PC-9 (cell line): ENCODE measurements around the gene CCDC12. TPM values are rescaled to one million over a fixed set of nuclear protein-coding genes. Genes with fewer than 3 reads are reported as not detected.

Experiments
- BruUV-seq: library from RNA; stranded (reverse); fragments of 400-500 nt; replicated peaks from 2 replicates; lab custom pipeline; 2021; lab: Mats Ljungman, UMichigan
- CTCF ChIA-PET: fragments of 300-600 bp; sonication (Branson Sonifier 250); formaldehyde crosslinking; loops from one replicate; lab custom pipeline; 2022; ENCODE audit warnings: antibody characterized with exemption; lab: Charles Lee
- POLR2A ChIA-PET: fragments of 300-600 bp; sonication (Branson Sonifier 250); formaldehyde crosslinking; loops from one replicate; lab custom pipeline; 2022; ENCODE audit warnings: antibody characterized with exemption; ENCODE audit not compliant: unreplicated experiment; lab: Charles Lee
- DNase-seq, 2 experiments: peaks; one replicate each; pipeline versions ENCODE4 v3.0.0 to v3.0.0-alpha.2; 2015 to 2022; ENCODE audit warnings: mixed read lengths in 1 of 2
- H2AFZ ChIP-seq: fragments of 200-600 bp; sonication (generic); 2 replicates; pipeline ENCODE4 v1.8.1; 2017; ENCODE audit warnings: antibody characterized with exemption
- H3F3A ChIP-seq: fragments of 200-600 bp; sonication (generic); 2 replicates; pipeline ENCODE4 v1.8.1; 2017; ENCODE audit warnings: antibody characterized with exemption, mild to moderate bottlenecking, low read depth; ENCODE audit not compliant: insufficient read depth
- H3K27ac ChIP-seq: fragments of 200-600 bp; sonication (generic); 2 replicates; pipeline ENCODE4 v1.6.1; 2016; ENCODE audit warnings: mixed run types
- H3K27me3 ChIP-seq: fragments of 200-600 bp; sonication (generic); 2 replicates; pipeline ENCODE4 v1.6.1; 2016; ENCODE audit warnings: low read depth, mixed run types; ENCODE audit not compliant: insufficient read depth
- H3K36me3 ChIP-seq: fragments of 200-600 bp; sonication (generic); 2 replicates; pipeline ENCODE4 v1.6.1; 2016; ENCODE audit warnings: low read depth, mixed run types
- H3K4me1 ChIP-seq: fragments of 200-600 bp; sonication (generic); replicated peaks from 2 replicates; pipeline ENCODE4 v1.6.1; 2016; ENCODE audit warnings: mixed run types; ENCODE audit not compliant: insufficient read depth
- H3K4me2 ChIP-seq: fragments of 200-600 bp; sonication (generic); 2 replicates; pipeline ENCODE4 v1.6.1; 2017; ENCODE audit warnings: mixed run types
- H3K4me3 ChIP-seq: fragments of 200-600 bp; sonication (generic); 2 replicates; pipeline ENCODE4 v1.6.1; 2016; ENCODE audit warnings: mixed run types
- H3K79me2 ChIP-seq: fragments of 200-600 bp; sonication (generic); 2 replicates; pipeline ENCODE4 v1.6.1; 2017; ENCODE audit warnings: low read depth, mixed run types
- H3K9me2 ChIP-seq: fragments of 200-600 bp; sonication (generic); 2 replicates; pipeline ENCODE4 v1.8.1; 2017; ENCODE audit warnings: mild to moderate bottlenecking; ENCODE audit not compliant: insufficient read depth
- H3K9me3 ChIP-seq: fragments of 200-600 bp; sonication (generic); 2 replicates; pipeline ENCODE4 v1.8.1; 2016; ENCODE audit warnings: low read depth; ENCODE audit not compliant: insufficient read depth
- H4K20me1 ChIP-seq: fragments of 200-600 bp; sonication (generic); 2 replicates; pipeline ENCODE4 v1.8.1; 2017; ENCODE audit not compliant: insufficient read depth
- EZH2 ChIP-seq: fragments of 200-600 bp; sonication (generic); IDR thresholded peaks from 2 replicates; pipeline ENCODE4 v1.8.0; 2017; ENCODE audit warnings: antibody characterized with exemption, low read depth
- intact Hi-C: fragments of 100-400 bp; cut with micrococcal nuclease; formaldehyde crosslinking; loops from one replicate; pipeline ENCODE4 v1.10.0; 2022; ENCODE audit not compliant: unreplicated experiment
- total RNA-seq: library from RNA; stranded (reverse); gene quantifications from 2 replicates; pipeline ENCODE4 v1.2.3, GENCODE V29; 2021
- TF ChIP-seq, protein P1 (sequence below): fragments of 200-600 bp; sonication (generic); conservative IDR thresholded peaks from 2 replicates; pipeline ENCODE4 v1.6.1; 2017; ENCODE audit warnings: mixed run types, antibody characterized with exemption, mild to moderate bottlenecking, moderate library complexity

Gene CCDC12
- total RNA-seq, 1 experiment from 2014 or later: 39.3 TPM

DNA sequence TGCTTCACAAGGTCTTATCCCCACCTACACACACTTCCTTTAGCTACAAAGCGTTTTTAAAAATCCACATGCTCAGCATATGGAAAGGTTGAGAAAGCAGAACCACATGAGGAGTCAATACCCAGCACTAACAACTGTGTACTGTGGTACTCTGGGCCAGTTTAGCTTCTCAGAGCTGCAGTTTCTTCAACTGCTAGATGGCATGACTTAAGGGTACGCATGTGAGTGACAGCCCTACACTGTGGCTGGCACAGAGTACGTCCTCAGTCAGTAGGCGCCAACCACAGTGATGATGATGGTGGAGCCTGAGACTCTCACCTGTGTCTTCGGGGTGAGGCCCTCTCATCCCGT lies 17.4 kb downstream of the CCDC12 start:
- H3K27ac ChIP-seq: no peak overlapping the region
- no peak overlapping the region for H3K4me3 ChIP-seq
- no peak for TF ChIP-seq EZH2
- TF ChIP-seq, protein P1, sequence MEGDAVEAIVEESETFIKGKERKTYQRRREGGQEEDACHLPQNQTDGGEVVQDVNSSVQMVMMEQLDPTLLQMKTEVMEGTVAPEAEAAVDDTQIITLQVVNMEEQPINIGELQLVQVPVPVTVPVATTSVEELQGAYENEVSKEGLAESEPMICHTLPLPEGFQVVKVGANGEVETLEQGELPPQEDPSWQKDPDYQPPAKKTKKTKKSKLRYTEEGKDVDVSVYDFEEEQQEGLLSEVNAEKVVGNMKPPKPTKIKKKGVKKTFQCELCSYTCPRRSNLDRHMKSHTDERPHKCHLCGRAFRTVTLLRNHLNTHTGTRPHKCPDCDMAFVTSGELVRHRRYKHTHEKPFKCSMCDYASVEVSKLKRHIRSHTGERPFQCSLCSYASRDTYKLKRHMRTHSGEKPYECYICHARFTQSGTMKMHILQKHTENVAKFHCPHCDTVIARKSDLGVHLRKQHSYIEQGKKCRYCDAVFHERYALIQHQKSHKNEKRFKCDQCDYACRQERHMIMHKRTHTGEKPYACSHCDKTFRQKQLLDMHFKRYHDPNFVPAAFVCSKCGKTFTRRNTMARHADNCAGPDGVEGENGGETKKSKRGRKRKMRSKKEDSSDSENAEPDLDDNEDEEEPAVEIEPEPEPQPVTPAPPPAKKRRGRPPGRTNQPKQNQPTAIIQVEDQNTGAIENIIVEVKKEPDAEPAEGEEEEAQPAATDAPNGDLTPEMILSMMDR: no peak
- peaks cover 73% of the 10 kb centered on the region for H4K20me1 ChIP-seq
- H3K4me1 ChIP-seq: peaks cover 32% of the 10 kb centered on the region
- CTCF ChIA-PET: no interaction called here
- no peaks in the 10 kb centered on the region for H3K27me3 ChIP-seq
- no peak overlapping the region for H2AFZ ChIP-seq
- DNase-seq: no peak
- H3K36me3 ChIP-seq: no peaks in the 10 kb centered on the region
- H3F3A ChIP-seq: peaks cover 17% of the 10 kb centered on the region
- H3K9me3 ChIP-seq: no peaks in the 10 kb centered on the region
- BruUV-seq: no TSS peak
- POLR2A ChIA-PET: no interaction called here
- peaks cover 90% of the 10 kb centered on the region for H3K79me2 ChIP-seq
- no peaks in the 10 kb centered on the region for H3K9me2 ChIP-seq
- H3K4me2 ChIP-seq: no peak overlapping the region
- intact Hi-C loops: no loop called here

DNA sequence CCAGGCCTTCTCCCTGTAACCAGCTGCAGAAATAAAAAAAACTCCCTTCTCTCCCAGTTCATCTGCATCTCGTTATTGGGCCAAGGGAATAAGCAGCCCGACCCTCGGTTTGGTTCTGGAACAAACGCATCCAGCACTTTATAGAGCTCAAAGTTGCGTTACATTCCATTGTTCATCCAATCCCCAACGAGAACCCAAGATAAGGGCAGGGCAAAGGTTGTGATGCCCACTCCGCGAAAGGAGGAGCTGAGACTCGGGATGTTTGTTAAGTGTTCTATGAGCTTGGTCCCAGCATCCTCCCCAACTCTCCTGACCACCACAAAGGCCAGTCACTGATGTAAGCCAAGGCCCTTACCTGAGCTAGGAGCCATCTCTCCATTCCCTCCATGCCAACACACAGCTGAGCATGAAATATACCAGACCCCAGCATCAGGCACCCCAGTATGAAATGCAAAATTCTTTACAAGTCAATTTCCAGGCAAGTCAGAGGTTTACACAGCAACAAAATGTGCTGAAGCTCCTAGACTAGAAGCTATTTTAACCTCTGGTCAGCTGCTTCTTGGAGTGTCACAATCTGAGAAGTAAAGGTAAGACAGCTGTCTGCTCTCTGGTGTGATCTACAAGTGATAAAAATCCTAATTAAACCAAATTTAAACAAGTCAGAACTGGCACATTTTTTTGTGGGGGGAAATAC lies 17.9 kb downstream of the CCDC12 start:
- H3K9me2 ChIP-seq: no peaks in the 10 kb centered on the region
- H3K27ac ChIP-seq: no peak overlapping the region
- peaks cover 95% of the 10 kb centered on the region for H3K79me2 ChIP-seq
- H3K4me1 ChIP-seq: peaks cover 32% of the 10 kb centered on the region
- H2AFZ ChIP-seq: no peak overlapping the region
- H3K36me3 ChIP-seq: no peaks in the 10 kb centered on the region
- DNase-seq: no peak
- H3K4me2 ChIP-seq: no peak overlapping the region
- TF ChIP-seq EZH2: no peak
- TF ChIP-seq, protein P1: no peak
- H3K27me3 ChIP-seq: no peaks in the 10 kb centered on the region
- intact Hi-C loops: no loop called here
- ChIA-PET CTCF (no interaction called here), POLR2A (no interaction called here)
- no TSS peak for BruUV-seq
- peaks cover 79% of the 10 kb centered on the region for H4K20me1 ChIP-seq
- peaks cover 17% of the 10 kb centered on the region for H3F3A ChIP-seq
- no peak overlapping the region for H3K4me3 ChIP-seq
- no peaks in the 10 kb centered on the region for H3K9me3 ChIP-seq

DNA sequence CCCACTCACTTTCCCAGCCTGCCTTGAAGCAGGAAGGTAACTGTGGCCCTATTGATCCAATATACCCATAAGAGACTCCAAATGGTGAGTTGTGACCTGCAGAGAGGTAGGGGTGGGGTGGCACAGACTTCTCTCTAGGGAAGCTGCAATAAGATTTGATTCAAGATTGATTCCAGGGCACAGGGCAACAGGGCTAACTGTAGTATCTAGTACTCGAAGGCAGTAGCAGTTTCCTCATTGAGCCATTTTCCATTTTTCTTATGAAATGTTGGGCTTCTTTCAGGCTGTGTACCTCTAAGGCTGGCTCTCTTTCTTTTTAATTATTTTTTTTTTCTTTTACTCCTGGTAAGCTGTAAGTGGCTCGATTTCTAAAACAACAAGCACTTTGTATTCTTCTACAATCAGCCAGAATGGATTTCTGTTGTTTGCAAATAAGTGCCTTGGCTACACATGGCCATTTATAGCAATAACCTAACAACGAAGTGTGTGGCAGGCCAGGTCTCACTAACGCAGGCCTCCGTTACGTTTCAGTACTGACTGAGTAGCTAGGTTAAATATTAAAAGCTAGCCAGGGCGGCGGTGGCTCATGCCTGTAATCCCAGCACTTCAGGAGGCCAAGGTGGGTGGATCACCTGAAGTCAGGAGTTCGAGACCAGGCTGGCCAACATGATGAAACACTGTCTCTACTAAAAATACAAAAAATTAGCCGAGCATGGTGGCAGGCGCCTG lies 19.3 kb downstream of the CCDC12 start:
- BruUV-seq: no TSS peak
- POLR2A ChIA-PET: no interaction called here
- no peak for TF ChIP-seq EZH2
- TF ChIP-seq, protein P1: no peak
- Histone ChIP-seq H3F3A (peaks cover 14% of the 10 kb centered on the region; the same call in 1 of the 2 replicates), H3K9me2 (no peaks in the 10 kb centered on the region), H3K36me3 (no peaks in the 10 kb centered on the region), H4K20me1 (peaks cover 89% of the 10 kb centered on the region), H3K4me2 (no peak overlapping the region), H3K27ac (no peak overlapping the region), H3K9me3 (no peaks in the 10 kb centered on the region), H3K27me3 (no peaks in the 10 kb centered on the region), H3K4me1 (peaks cover 24% of the 10 kb centered on the region), H2AFZ (no peak overlapping the region), H3K79me2 (peaks cover 99% of the 10 kb centered on the region), H3K4me3 (no peak overlapping the region)
- DNase-seq: no peak
- CTCF ChIA-PET: interaction anchor here (0.7 to 0.8 kb wide), 2 partner anchors 23 to 357 kb away, joined by 4 to 5 read pairs; no protein-coding TSS in a partner anchor
- intact Hi-C loops: no loop called here
